Stimulated activated CD4-positive, alpha-beta T cell treated with anti-CD3 and anti-CD28 coated beads, Interleukin-2, amount 100 ng/mL, for 4 hours (primary cell): ENCODE measurements around the gene MOV10.
A peak's percentile ranks its signal among the peaks of the same experiment; 100 is the strongest.

Experiments used
- DNase-seq: peaks from one replicate; pipeline ENCODE4 v3.0.0-alpha.2; 2020; ENCODE audit warnings: low read depth

Gene MOV10

GRCh38 chr1:112674986-112675727, 698 bp downstream of the MOV10 start:
- peak; percentile 13 for DNase-seq

- no peak for DNase-seq
Measured at GRCh38 chr1:112675728-112676381, 1.4 kb downstream of the MOV10 start.

- no peak for DNase-seq
Measured at GRCh38 chr1:112676543-112676942, 2.1 kb downstream of the MOV10 start.

GRCh38 chr1:112677501-112677900, 3.0 kb downstream of the MOV10 start:
- no peak for DNase-seq

- no peak for DNase-seq
Measured at GRCh38 chr1:112678605-112679004, 4.1 kb downstream of the MOV10 start.

GRCh38 chr1:112685913-112686312, 11.5 kb downstream of the MOV10 start:
- DNase-seq, result no peak

- DNase-seq, result no peak
Measured at GRCh38 chr1:112686417-112686816, 12.0 kb downstream of the MOV10 start.

- DNase-seq, result no peak
Measured at GRCh38 chr1:112686835-112687234, 12.4 kb downstream of the MOV10 start.

GRCh38 chr1:112687361-112687760, 12.9 kb downstream of the MOV10 start:
- no peak for DNase-seq

- no peak for DNase-seq
Measured at GRCh38 chr1:112687785-112688496, 13.5 kb downstream of the MOV10 start.

- no peak for DNase-seq
Measured at GRCh38 chr1:112688781-112689193, 14.3 kb downstream of the MOV10 start.

- DNase-seq, result no peak
Measured at GRCh38 chr1:112689196-112689841, 14.9 kb downstream of the MOV10 start.

GRCh38 chr1:112689842-112690237, 15.4 kb downstream of the MOV10 start:
- no peak for DNase-seq

- DNase-seq, result no peak
Measured at GRCh38 chr1:112692681-112693080, 18.2 kb downstream of the MOV10 start.

- no peak for DNase-seq
Measured at GRCh38 chr1:112693821-112694220, 19.4 kb downstream of the MOV10 start.

- no peak for DNase-seq
Measured at GRCh38 chr1:112694363-112694929, 20.0 kb downstream of the MOV10 start.

- DNase-seq, result no peak
Measured at GRCh38 chr1:112695276-112695675, 20.8 kb downstream of the MOV10 start.

GRCh38 chr1:112696578-112697314, 22.3 kb downstream of the MOV10 start:
- DNase-seq, result no peak

- no peak for DNase-seq
Measured at GRCh38 chr1:112697781-112698201, 23.3 kb downstream of the MOV10 start.

GRCh38 chr1:112698366-112699310, 24.2 kb downstream of the MOV10 start:
- DNase-seq, result no peak
